ENCODE measurements around the gene TAS2R42.

GRCh38 chr12:11154400-11154925 is 32.3 kb downstream of the TAS2R42 start:
- TF ChIP-seq CTCF (IDR thresholded peaks at IDR 0.05; ENCODE audit: poor library complexity) (no peak), EZH2phosphoT487 (IDR thresholded peaks at IDR 0.05; ENCODE audit: low read depth, severe bottlenecking, unreplicated experiment) (no peak)
